ENCODE measurements around the gene ADAMTS9.

DNA sequence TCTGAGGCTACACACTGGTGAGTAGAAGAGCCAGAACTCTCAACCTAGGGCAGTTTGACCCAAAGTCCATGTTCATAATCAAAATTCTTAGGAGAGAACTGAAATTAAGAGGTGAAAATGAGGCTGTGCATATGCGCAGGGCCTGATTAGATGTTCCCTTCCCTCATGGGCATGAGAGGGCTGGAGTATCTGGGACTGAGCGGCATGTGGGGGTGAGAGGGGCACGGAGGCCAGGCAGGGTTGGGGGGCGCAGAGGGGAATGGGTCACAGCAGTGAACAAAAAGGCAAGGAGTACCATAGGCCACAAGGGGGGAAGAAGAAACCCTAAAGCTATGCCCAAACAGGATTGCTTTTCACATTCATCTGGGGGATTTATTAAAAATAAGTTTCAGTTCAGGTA lies 31.3 kb downstream of the ADAMTS9 start:
- TF ChIP-seq, protein P1, sequence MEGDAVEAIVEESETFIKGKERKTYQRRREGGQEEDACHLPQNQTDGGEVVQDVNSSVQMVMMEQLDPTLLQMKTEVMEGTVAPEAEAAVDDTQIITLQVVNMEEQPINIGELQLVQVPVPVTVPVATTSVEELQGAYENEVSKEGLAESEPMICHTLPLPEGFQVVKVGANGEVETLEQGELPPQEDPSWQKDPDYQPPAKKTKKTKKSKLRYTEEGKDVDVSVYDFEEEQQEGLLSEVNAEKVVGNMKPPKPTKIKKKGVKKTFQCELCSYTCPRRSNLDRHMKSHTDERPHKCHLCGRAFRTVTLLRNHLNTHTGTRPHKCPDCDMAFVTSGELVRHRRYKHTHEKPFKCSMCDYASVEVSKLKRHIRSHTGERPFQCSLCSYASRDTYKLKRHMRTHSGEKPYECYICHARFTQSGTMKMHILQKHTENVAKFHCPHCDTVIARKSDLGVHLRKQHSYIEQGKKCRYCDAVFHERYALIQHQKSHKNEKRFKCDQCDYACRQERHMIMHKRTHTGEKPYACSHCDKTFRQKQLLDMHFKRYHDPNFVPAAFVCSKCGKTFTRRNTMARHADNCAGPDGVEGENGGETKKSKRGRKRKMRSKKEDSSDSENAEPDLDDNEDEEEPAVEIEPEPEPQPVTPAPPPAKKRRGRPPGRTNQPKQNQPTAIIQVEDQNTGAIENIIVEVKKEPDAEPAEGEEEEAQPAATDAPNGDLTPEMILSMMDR (IDR thresholded peaks at IDR 0.05) = no peak
- no peak for TF ChIP-seq POLR2AphosphoS5 (IDR thresholded peaks at IDR 0.05)
- TF ChIP-seq POLR2A (IDR thresholded peaks at IDR 0.05) = no peak
